K562 (cell line): ENCODE data around the gene SLC16A6. TPM values are rescaled to one million over a fixed set of nuclear protein-coding genes. Genes with fewer than 3 reads are reported as not detected.

Experiments
- ATAC-seq: fragments of 200-7000 bp; cut with Tn5 transposase; 3 replicates; pipeline ENCODE4 v1.9.1; 2020; ENCODE audit warnings: moderate library complexity
- BruUV-seq: library from RNA; stranded (reverse); fragments of 400-500 nt; replicated peaks from 2 replicates; lab custom pipeline; 2021; lab: Mats Ljungman, UMichigan
- CTCF ChIA-PET: fragments of 300-600 bp; formaldehyde crosslinking; extraction: SDS; loops from one replicate; lab custom pipeline; 2021; ENCODE audit warnings: low intra/inter-chr PET ratio; lab: Yijun Ruan, JAX
- POLR2A ChIA-PET: fragments of 300-600, 350-650 bp; sonication (Branson Sonifier 250); formaldehyde crosslinking; extraction: SDS; loops from one replicate; lab custom pipeline; 2021; ENCODE audit warnings: antibody characterized with exemption, inconsistent platforms; lab: Yijun Ruan, JAX
- DNase-seq, 4 experiments: peaks; one replicate each; pipeline versions ENCODE4 v3.0.0 to v3.0.0-alpha.2; 2011 to 2018; ENCODE audit warnings: low spot score in 3 of 4, mixed read lengths in 3 of 4; ENCODE audit errors: extremely low read depth in 1 of 4
- FAIRE-seq: peaks from 2 replicates; lab custom pipeline; 2011; peaks lifted over from hg19 to GRCh38; lab: Jason Lieb, UNC
- H2AFZ ChIP-seq: 2 replicates; pipeline ENCODE4 v1.6.0; 2011; ENCODE audit warnings: low read depth, low read length, control low read depth, inconsistent platforms
- H3K27ac ChIP-seq: fragments of 200-600 bp; 3 replicates; pipeline ENCODE4 v1.8.0; 2011; ENCODE audit warnings: low read depth, mild to moderate bottlenecking, control low read depth, inconsistent platforms, low read length, moderate library complexity, mixed read lengths; ENCODE audit errors: extremely low read depth
- H3K27me3 ChIP-seq, 2 experiments: fragments of 300-600 bp in 1 of 2; 2 replicates in 1 of 2; 3 replicates in 1 of 2; pipeline versions ENCODE4 v1.6.0 to v1.8.0; 2011; ENCODE audit warnings: inconsistent platforms in 2 of 2, low read length in 2 of 2, mild to moderate bottlenecking in 1 of 2, mixed read lengths in 1 of 2, moderate library complexity in 1 of 2; ENCODE audit not compliant: control insufficient read depth in 2 of 2, insufficient read depth in 2 of 2
- H3K36me3 ChIP-seq: fragments of 300-600 bp; 3 replicates; pipeline ENCODE4 v1.8.0; 2011; ENCODE audit warnings: mild to moderate bottlenecking, low read length, inconsistent platforms; ENCODE audit not compliant: control insufficient read depth, insufficient read depth
- H3K4me1 ChIP-seq, 2 experiments: fragments of 200-600 bp in 1 of 2; replicated peaks in 1 of 2; 2 replicates in 1 of 2; 3 replicates in 1 of 2; pipeline versions ENCODE4 v1.5.1 to v1.8.0; 2011; ENCODE audit warnings: inconsistent platforms in 2 of 2, low read length in 2 of 2, mild to moderate bottlenecking in 1 of 2, mixed read lengths in 1 of 2, moderate library complexity in 1 of 2; ENCODE audit not compliant: control insufficient read depth in 2 of 2, insufficient read depth in 2 of 2
- H3K4me2 ChIP-seq: 2 replicates; pipeline ENCODE4 v1.6.1; 2011; ENCODE audit warnings: low read length, control low read depth, inconsistent platforms, mixed read lengths; ENCODE audit not compliant: insufficient read depth
- H3K4me3 ChIP-seq: fragments of 200-600 bp; sonication (generic), shearing (Covaris generic); 2 replicates; pipeline ENCODE4 v1.5.1; 2016; ENCODE audit warnings: control low read depth, inconsistent platforms
- H3K79me2 ChIP-seq: fragments of 200-600 bp; 3 replicates; pipeline ENCODE4 v1.8.0; 2011; ENCODE audit warnings: low read length, inconsistent platforms; ENCODE audit not compliant: control insufficient read depth, insufficient read depth
- H3K9ac ChIP-seq, 2 experiments: 2 replicates each; pipeline versions ENCODE4 v1.6.0 to v1.6.1; 2011; ENCODE audit warnings: low read depth in 2 of 2, low read length in 2 of 2, control low read depth in 1 of 2, inconsistent platforms in 1 of 2, mild to moderate bottlenecking in 1 of 2, mixed read lengths in 1 of 2; ENCODE audit not compliant: insufficient read depth in 1 of 2
- H3K9me1 ChIP-seq: one replicate; pipeline ENCODE4 v1.6.0; 2011; ENCODE audit warnings: inconsistent platforms, mild to moderate bottlenecking, low read length, moderate library complexity; ENCODE audit not compliant: control insufficient read depth, insufficient read depth
- H3K9me3 ChIP-seq: replicated peaks from 2 replicates; pipeline ENCODE4 v1.5.1; 2011; ENCODE audit warnings: low read depth, low read length, inconsistent platforms; ENCODE audit not compliant: control insufficient read depth, insufficient read depth
- H4K20me1 ChIP-seq: replicated peaks from 2 replicates; pipeline ENCODE4 v1.6.1; 2011; ENCODE audit warnings: low read length, inconsistent platforms, mixed read lengths; ENCODE audit not compliant: control insufficient read depth, insufficient read depth
- GTF2A2 ChIP-seq: IDR thresholded peaks from 2 replicates; pipeline ENCODE4 v1.6.1; 2016; ENCODE audit warnings: mild to moderate bottlenecking, missing genetic modification characterization, missing compliant biosample characterization
- KAT7 ChIP-seq: sonication (generic); formaldehyde crosslinking; IDR thresholded peaks from 2 replicates; pipeline ENCODE4 v1.8.0; 2022; ENCODE audit warnings: missing genetic modification reagents, mild to moderate bottlenecking, borderline replicate concordance
- NFE2L1 ChIP-seq: fragments of 450-650 bp; IDR thresholded peaks from 2 replicates; pipeline ENCODE4 v1.6.1; 2016; ENCODE audit warnings: missing genetic modification characterization, low read depth, mild to moderate bottlenecking, missing compliant biosample characterization, moderate library complexity, borderline replicate concordance
- SP2 ChIP-seq: IDR thresholded peaks from 2 replicates; pipeline ENCODE4 v1.6.1; 2011; ENCODE audit warnings: mild to moderate bottlenecking, low read depth, low read length, moderate library complexity; ENCODE audit not compliant: poor library complexity, severe bottlenecking; ENCODE audit errors: extremely low read depth
- TBL1XR1 ChIP-seq, 2 experiments: IDR thresholded peaks; 2 replicates each; pipeline ENCODE4 v1.6.1; 2012; ENCODE audit warnings: improper control_type of control experiment in 2 of 2, low read length in 2 of 2, mild to moderate bottlenecking in 1 of 2
- ZNF174 ChIP-seq: fragments of 250-450 bp; sonication (Bioruptor Pico); IDR thresholded peaks from 2 replicates; pipeline ENCODE4 v1.4.0; 2020; ENCODE audit warnings: mild to moderate bottlenecking
- ZNF253 ChIP-seq: fragments of 250-450 bp; sonication (Bioruptor Pico); conservative IDR thresholded peaks from 2 replicates; pipeline ENCODE4 v1.6.1; 2021; ENCODE audit warnings: mild to moderate bottlenecking
- WGBS: fragments of 100-300 bp; shearing (Covaris generic); methylation state at CpG from one replicate; pipeline ENCODE4 v1.1.6; 2016; ENCODE audit warnings: low coverage, mixed read lengths; ENCODE audit not compliant: insufficient coverage; ENCODE audit errors: missing lambda C conversion rate; 5-methylcytosine and 5-hydroxymethylcytosine counted together
- in situ Hi-C: fragments of 300-500 bp; cut with MboI; formaldehyde crosslinking; loops from 4 replicates; pipeline ENCODE4 v1.15.0; 2018; ENCODE audit warnings: inconsistent platforms, mixed read lengths
- intact Hi-C: fragments of 100-400 bp; cut with micrococcal nuclease; formaldehyde crosslinking; loops from 2 replicates; pipeline ENCODE4 v1.14.2; 2022
- polyA plus RNA-seq, 8 experiments: library from polyadenylated mRNA; depleted of rRNA in 4 of 8; stranded (reverse) in 5 of 8; unstranded in 3 of 8; fragments of >200 nt; fragmentation: Nextera tagmentation in 2 of 8; fragmentation: Illumina TruSeq in 1 of 8; extraction: Ambion mirVana in 2 of 8; extraction: Trizol in 1 of 8; gene quantifications; 2 replicates each; pipeline versions ENCODE4 v1.2.1 to v1.2.3, GENCODE V29; 2011 to 2014; ENCODE audit warnings: inconsistent platforms in 1 of 8, missing spikeins in 1 of 8
- total RNA-seq, 7 experiments: library from RNA; depleted of rRNA in 6 of 7; stranded (reverse); fragments of >200 nt in 6 of 7; fragmentation: Illumina TruSeq in 2 of 7; extraction: Trizol in 2 of 7; gene quantifications; 2 replicates each; pipeline versions ENCODE4 v1.2.1 to v1.2.3, GENCODE V29; 2011 to 2021; ENCODE audit warnings: low replicate concordance in 1 of 7
- TF ChIP-seq, protein P1 (sequence below): fragments of 250-450 bp; sonication (Bioruptor Pico); IDR thresholded peaks from 2 replicates; pipeline ENCODE4 v1.5.0; 2020; ENCODE audit warnings: mild to moderate bottlenecking, borderline replicate concordance
- TF ChIP-seq, protein P2 (sequence below), 2 experiments: fragments of 250-450 bp in 1 of 2; fragments of 450-650 bp in 1 of 2; sonication (Bioruptor Pico) in 1 of 2; IDR thresholded peaks; 2 replicates each; pipeline versions ENCODE4 v1.6.1 to v1.8.0; 2016 to 2021; ENCODE audit warnings: mild to moderate bottlenecking in 2 of 2, moderate library complexity in 2 of 2, missing compliant biosample characterization in 1 of 2, missing genetic modification characterization in 1 of 2
- TF ChIP-seq, protein P3 (sequence below), 2 experiments: fragments of 150-350 bp in 1 of 2; IDR thresholded peaks; 2 replicates each; pipeline ENCODE4 v1.6.1; 2012 to 2016; ENCODE audit warnings: low read depth in 2 of 2, low read length in 2 of 2, mild to moderate bottlenecking in 1 of 2, moderate library complexity in 1 of 2
- TF ChIP-seq, protein P4 (sequence below): sonication (generic); formaldehyde crosslinking; IDR thresholded peaks from 2 replicates; pipeline ENCODE4 v1.8.0; 2022; ENCODE audit warnings: mild to moderate bottlenecking, missing genetic modification reagents

The SLC16A6 gene
- total and polyA plus RNA-seq, 9 of the 15 experiments (the other 6 are each of a cell fraction or from before 2014, with no cell fraction given), result 0.05 to 0.31 (median 0.15) TPM

DNA sequence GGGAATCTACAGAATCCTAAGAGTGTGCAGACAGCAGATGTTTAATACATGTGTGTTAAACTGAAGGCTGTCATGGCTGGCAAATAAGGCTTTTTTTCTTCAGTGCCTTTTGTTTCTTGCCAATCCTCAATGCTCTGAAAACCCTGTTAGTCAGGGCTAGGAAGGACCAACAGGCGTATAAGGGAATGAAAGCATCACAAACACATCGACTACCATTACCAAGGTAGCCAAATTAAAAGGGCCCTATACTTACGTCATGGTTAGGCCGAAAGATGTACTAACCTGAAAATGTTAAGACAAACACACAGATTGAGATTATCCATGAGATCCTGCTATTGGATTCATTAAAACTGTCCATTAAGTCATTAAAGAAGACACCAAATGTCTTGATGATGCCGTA is 13.1 kb downstream of the SLC16A6 start:
- Histone ChIP-seq H3K4me1 (no peaks in the 10 kb centered on the region), H3K36me3 (no peaks in the 10 kb centered on the region), H3K9me3 (0 out of 2 replicates have a peak, but pooled peaks cover 2% of the 10 kb centered on the region), H3K27ac (no peak overlapping the region), H3K4me2 (no peak overlapping the region), H3K4me3 (no peak overlapping the region), H3K9me1 (no peaks in the 10 kb centered on the region), H3K79me2 (no peaks in the 10 kb centered on the region), H3K9ac (no peak overlapping the region), H3K27me3 (peaks cover 2 to 18% of the 10 kb centered on the region in 2 experiments; a peak in 4 of 5 replicates), H4K20me1 (no peaks in the 10 kb centered on the region), H2AFZ (no peak overlapping the region)
- no peak for TF ChIP-seq ZNF174 (CRISPR knock-in tag)
- TF ChIP-seq GTF2A2 (tag), result no peak
- TF ChIP-seq, protein P1, sequence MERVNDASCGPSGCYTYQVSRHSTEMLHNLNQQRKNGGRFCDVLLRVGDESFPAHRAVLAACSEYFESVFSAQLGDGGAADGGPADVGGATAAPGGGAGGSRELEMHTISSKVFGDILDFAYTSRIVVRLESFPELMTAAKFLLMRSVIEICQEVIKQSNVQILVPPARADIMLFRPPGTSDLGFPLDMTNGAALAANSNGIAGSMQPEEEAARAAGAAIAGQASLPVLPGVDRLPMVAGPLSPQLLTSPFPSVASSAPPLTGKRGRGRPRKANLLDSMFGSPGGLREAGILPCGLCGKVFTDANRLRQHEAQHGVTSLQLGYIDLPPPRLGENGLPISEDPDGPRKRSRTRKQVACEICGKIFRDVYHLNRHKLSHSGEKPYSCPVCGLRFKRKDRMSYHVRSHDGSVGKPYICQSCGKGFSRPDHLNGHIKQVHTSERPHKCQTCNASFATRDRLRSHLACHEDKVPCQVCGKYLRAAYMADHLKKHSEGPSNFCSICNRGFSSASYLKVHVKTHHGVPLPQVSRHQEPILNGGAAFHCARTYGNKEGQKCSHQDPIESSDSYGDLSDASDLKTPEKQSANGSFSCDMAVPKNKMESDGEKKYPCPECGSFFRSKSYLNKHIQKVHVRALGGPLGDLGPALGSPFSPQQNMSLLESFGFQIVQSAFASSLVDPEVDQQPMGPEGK (CRISPR knock-in tag), result no peak
- TF ChIP-seq, protein P2, sequence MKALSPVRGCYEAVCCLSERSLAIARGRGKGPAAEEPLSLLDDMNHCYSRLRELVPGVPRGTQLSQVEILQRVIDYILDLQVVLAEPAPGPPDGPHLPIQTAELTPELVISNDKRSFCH (CRISPR knock-in tag; IDR thresholded peaks at IDR 0.05), result no peak
- TF ChIP-seq, protein P2 (tag; IDR thresholded peaks at IDR 0.05), result no peak
- TF ChIP-seq, protein P3, sequence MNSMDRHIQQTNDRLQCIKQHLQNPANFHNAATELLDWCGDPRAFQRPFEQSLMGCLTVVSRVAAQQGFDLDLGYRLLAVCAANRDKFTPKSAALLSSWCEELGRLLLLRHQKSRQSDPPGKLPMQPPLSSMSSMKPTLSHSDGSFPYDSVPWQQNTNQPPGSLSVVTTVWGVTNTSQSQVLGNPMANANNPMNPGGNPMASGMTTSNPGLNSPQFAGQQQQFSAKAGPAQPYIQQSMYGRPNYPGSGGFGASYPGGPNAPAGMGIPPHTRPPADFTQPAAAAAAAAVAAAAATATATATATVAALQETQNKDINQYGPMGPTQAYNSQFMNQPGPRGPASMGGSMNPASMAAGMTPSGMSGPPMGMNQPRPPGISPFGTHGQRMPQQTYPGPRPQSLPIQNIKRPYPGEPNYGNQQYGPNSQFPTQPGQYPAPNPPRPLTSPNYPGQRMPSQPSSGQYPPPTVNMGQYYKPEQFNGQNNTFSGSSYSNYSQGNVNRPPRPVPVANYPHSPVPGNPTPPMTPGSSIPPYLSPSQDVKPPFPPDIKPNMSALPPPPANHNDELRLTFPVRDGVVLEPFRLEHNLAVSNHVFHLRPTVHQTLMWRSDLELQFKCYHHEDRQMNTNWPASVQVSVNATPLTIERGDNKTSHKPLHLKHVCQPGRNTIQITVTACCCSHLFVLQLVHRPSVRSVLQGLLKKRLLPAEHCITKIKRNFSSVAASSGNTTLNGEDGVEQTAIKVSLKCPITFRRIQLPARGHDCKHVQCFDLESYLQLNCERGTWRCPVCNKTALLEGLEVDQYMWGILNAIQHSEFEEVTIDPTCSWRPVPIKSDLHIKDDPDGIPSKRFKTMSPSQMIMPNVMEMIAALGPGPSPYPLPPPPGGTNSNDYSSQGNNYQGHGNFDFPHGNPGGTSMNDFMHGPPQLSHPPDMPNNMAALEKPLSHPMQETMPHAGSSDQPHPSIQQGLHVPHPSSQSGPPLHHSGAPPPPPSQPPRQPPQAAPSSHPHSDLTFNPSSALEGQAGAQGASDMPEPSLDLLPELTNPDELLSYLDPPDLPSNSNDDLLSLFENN (IDR thresholded peaks at IDR 0.05; ENCODE audit: low read depth in 2 of 2, low read length in 2 of 2), result no peak
- no peak for TF ChIP-seq NFE2L1 (tag)
- no peak for TF ChIP-seq SP2
- TF ChIP-seq KAT7, result no peak
- TF ChIP-seq TBL1XR1 (IDR thresholded peaks at IDR 0.05; ENCODE audit: low read length in 2 of 2), result no peak
- TF ChIP-seq, protein P4, sequence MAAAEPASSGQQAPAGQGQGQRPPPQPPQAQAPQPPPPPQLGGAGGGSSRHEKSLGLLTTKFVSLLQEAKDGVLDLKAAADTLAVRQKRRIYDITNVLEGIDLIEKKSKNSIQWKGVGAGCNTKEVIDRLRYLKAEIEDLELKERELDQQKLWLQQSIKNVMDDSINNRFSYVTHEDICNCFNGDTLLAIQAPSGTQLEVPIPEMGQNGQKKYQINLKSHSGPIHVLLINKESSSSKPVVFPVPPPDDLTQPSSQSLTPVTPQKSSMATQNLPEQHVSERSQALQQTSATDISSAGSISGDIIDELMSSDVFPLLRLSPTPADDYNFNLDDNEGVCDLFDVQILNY, result no peak
- no peak for TF ChIP-seq ZNF253
- no peak for ATAC-seq
- BruUV-seq, result no TSS peak
- intact Hi-C loops, result no loop called here
- in situ Hi-C loops, result no loop called here
- ChIA-PET POLR2A (no interaction called here), CTCF (no interaction called here)
- DNase-seq, result no peak
- no peak for FAIRE-seq
- WGBS, result 29% methylated on average over 5 of the region's 5 CpGs
